BLaER1 treated with 17β-estradiol and CSF1 and Interleukin-3, amounts not matched to agents 10 nM and 100 nM (cell line): ENCODE results near the gene FASTKD2.

Experiments
- H3K27ac ChIP-seq, 11 experiments: shearing (Covaris generic); formaldehyde crosslinking; 2 replicates each; pipeline ENCODE4 v1.8.1; 2022
- H3K27me3 ChIP-seq, 11 experiments: shearing (Covaris generic); formaldehyde crosslinking; 2 replicates each; pipeline ENCODE4 v1.8.1; 2022
- H3K36me3 ChIP-seq, 11 experiments: shearing (Covaris generic); formaldehyde crosslinking; 2 replicates each; pipeline ENCODE4 v1.8.1; 2022
- H3K4me1 ChIP-seq, 10 experiments: shearing (Covaris generic); formaldehyde crosslinking; 2 replicates each; pipeline ENCODE4 v1.8.1; 2022
- H3K4me2 ChIP-seq, 11 experiments: shearing (Covaris generic); formaldehyde crosslinking; 2 replicates each; pipeline ENCODE4 v1.8.1; 2022
- H3K4me3 ChIP-seq, 10 experiments: shearing (Covaris generic); formaldehyde crosslinking; 2 replicates each; pipeline ENCODE4 v1.8.1; 2022
- H3K9ac ChIP-seq, 11 experiments: shearing (Covaris generic); formaldehyde crosslinking; 2 replicates each; pipeline ENCODE4 v1.8.1; 2022
- H3K9me3 ChIP-seq, 11 experiments: shearing (Covaris generic); formaldehyde crosslinking; replicated peaks in 1 of 11; 2 replicates each; pipeline ENCODE4 v1.8.1; 2022
- H4K20me1 ChIP-seq, 11 experiments: shearing (Covaris generic); formaldehyde crosslinking; 2 replicates each; pipeline ENCODE4 v1.8.1; 2022
- Cebpa-rat ChIP-seq, 11 experiments: shearing (Covaris generic); IDR thresholded peaks; 2 replicates each; pipeline ENCODE4 v1.8.1; 2022

Gene FASTKD2

DNA sequence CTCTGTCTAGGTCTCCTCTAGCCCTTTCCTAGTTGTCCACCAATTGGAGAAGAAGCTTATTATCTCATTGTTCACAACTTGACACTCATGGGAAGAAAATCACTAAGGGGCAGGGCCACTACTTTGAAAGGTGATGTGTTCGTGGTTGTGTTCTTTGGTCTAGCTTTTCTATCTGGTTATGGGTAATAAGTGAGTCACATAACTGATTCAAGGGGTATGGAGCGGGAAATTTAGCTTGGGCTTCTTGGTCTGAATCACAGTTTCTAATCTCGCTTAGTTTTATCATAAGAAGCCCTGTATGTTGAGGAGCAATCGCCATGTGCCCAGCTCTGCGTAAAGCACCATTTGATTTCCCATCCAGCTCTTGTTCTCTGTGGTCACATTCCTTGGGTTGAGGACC, 28.5 kb upstream of the FASTKD2 start:
- no peaks in the 10 kb centered on the region for H3K9me3 ChIP-seq
- H3K27ac ChIP-seq, result no peak overlapping the region
- H3K4me1 ChIP-seq, result peaks cover 0 to 7% (median 3%) of the 10 kb centered on the region in 10 experiments; a peak in 5 of 20 replicates
- H3K9ac ChIP-seq, result no peak overlapping the region
- no peaks in the 10 kb centered on the region for H4K20me1 ChIP-seq
- no peaks in the 10 kb centered on the region for H3K36me3 ChIP-seq
- H3K27me3 ChIP-seq, result no peaks in the 10 kb centered on the region
- H3K4me3 ChIP-seq, result no peak overlapping the region
- no peak for TF ChIP-seq Cebpa-rat (IDR thresholded peaks at IDR 0.05)
- no peak overlapping the region for H3K4me2 ChIP-seq

GRCh38 chr2:206739271-206739670, 26.1 kb upstream of the FASTKD2 start:
- Histone ChIP-seq H3K9me3 (no peaks in the 10 kb centered on the region), H3K36me3 (no peaks in the 10 kb centered on the region)
- TF ChIP-seq Cebpa-rat (IDR thresholded peaks at IDR 0.05), result no peak

DNA sequence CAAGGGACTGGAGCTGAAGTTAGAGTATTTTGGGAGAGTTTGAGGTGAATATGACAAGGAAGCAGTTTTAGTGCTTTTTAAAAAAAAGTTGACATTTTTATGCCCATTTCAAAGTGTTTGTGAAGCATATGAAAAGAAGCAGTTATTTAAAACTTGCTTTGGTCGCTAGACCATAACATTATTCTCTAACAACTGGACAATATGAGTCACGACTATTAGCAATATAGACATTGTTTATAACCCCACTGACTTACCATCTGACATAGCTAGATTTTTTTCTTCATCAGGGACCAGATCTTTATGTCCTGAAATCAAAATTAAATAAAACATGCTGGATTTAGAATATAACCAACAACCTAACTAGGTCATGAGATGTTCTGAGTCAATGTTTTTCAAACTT, 24.6 kb upstream of the FASTKD2 start:
- no peak overlapping the region for H3K4me3 ChIP-seq
- H3K36me3 ChIP-seq, result no peaks in the 10 kb centered on the region
- H4K20me1 ChIP-seq, result no peaks in the 10 kb centered on the region
- no peak overlapping the region for H3K9ac ChIP-seq
- peaks cover 0 to 7% (median 3%) of the 10 kb centered on the region in 10 experiments; a peak in 5 of 20 replicates for H3K4me1 ChIP-seq
- no peaks in the 10 kb centered on the region for H3K27me3 ChIP-seq
- no peak overlapping the region for H3K4me2 ChIP-seq
- H3K27ac ChIP-seq, result no peak overlapping the region
- no peak for TF ChIP-seq Cebpa-rat (IDR thresholded peaks at IDR 0.05)
- H3K9me3 ChIP-seq, result no peaks in the 10 kb centered on the region

More at GRCh38 chr2:206739271-206739670, 26.1 kb upstream of the FASTKD2 start:
- H3K27ac ChIP-seq, result no peak overlapping the region
- H3K4me1 ChIP-seq, result peaks cover 0 to 7% (median 3%) of the 10 kb centered on the region in 10 experiments; a peak in 5 of 20 replicates
- no peak overlapping the region for H3K9ac ChIP-seq
- peak overlapping the region in 2 of 11 experiments; percentile 19 to 28; a peak in 4 of 22 replicates for H3K4me2 ChIP-seq
- no peaks in the 10 kb centered on the region for H4K20me1 ChIP-seq
- no peak overlapping the region for H3K4me3 ChIP-seq
- no peaks in the 10 kb centered on the region for H3K27me3 ChIP-seq

- Histone ChIP-seq H4K20me1 (no peaks in the 10 kb centered on the region), H3K9me3 (no peaks in the 10 kb centered on the region), H3K4me1 (no peaks in the 10 kb centered on the region), H3K4me3 (no peak overlapping the region), H3K9ac (no peak overlapping the region), H3K4me2 (no peak overlapping the region), H3K36me3 (no peaks in the 10 kb centered on the region), H3K27ac (no peak overlapping the region), H3K27me3 (no peaks in the 10 kb centered on the region)
- no peak for TF ChIP-seq Cebpa-rat (IDR thresholded peaks at IDR 0.05)
These were observed 8.6 kb upstream of the FASTKD2 start for GRCh38 chr2:206756816-206757215.

GRCh38 chr2:206764673-206765241, 649 bp upstream of the FASTKD2 start:
- Histone ChIP-seq H3K9ac (peak overlapping the region; percentile 81 to 94 (median 91)), H3K9me3 (no peaks in the 10 kb centered on the region), H4K20me1 (peaks cover 0 to 17% (median 5%) of the 10 kb centered on the region in 11 experiments; a peak in 6 of 22 replicates), H3K27ac (peak overlapping the region in 10 of 11 experiments; percentile 84 to 94 (median 91); a peak in 20 of 22 replicates), H3K4me3 (peak overlapping the region; percentile 68 to 94 (median 80)), H3K27me3 (no peaks in the 10 kb centered on the region), H3K36me3 (peaks cover 23 to 34% (median 29%) of the 10 kb centered on the region in 11 experiments; a peak in 20 of 22 replicates), H3K4me1 (peaks cover 17 to 42% (median 33%) of the 10 kb centered on the region in 10 experiments), H3K4me2 (peak overlapping the region; percentile 74 to 89 (median 83))
- no peak for TF ChIP-seq Cebpa-rat (IDR thresholded peaks at IDR 0.05)

DNA sequence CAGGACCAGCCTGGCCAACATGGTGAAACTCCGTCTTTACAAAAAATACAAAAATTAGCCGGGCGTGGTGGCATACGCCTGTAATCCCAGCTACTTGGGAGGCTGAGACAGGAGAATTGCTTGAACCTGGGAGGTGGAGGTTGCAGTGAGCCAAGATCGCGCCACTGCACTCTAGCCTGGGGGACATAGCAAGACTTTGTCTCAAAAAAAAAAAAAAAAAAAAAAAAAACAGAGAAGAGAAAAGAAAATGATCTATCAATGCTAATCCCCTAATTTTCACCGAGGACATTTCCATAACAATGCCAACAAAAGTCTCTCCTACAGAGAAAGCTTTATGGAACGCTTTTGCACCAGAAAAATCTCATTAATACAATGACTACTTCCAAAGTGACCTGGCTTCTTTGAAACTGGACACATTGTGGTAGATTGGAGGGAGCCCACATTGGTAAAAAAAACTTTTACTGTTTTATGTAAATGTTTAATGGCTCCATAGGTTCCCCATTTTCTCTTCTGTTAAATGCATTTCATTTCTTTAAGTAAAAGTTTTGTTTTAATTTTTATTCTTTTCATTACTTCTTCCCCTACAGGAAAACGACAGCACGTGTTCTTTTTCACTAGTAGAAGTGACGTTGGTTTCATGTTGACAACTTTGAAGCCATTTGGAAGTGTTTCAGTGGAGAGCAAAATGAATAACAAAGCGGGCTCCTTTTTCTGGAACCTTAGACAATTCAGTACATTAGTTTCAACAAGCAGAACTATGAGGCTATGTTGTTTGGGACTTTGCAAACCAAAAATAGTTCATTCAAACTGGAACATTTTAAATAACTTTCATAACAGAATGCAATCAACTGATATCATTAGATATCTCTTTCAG, 888 bp downstream of the FASTKD2 start:
- peaks cover 31 to 49% (median 44%) of the 10 kb centered on the region in 11 experiments for H3K36me3 ChIP-seq
- peaks cover 0 to 24% (median 6%) of the 10 kb centered on the region in 11 experiments; a peak in 6 of 22 replicates for H4K20me1 ChIP-seq
- H3K9me3 ChIP-seq, result no peaks in the 10 kb centered on the region
- peak overlapping the region; percentile 81 to 94 (median 91) for H3K9ac ChIP-seq
- H3K4me3 ChIP-seq, result peak overlapping the region; percentile 68 to 94 (median 80)
- peak overlapping the region; percentile 74 to 89 (median 83) for H3K4me2 ChIP-seq
- no peaks in the 10 kb centered on the region for H3K27me3 ChIP-seq
- H3K4me1 ChIP-seq, result peaks cover 17 to 42% (median 33%) of the 10 kb centered on the region in 10 experiments
- peak overlapping the region; percentile 84 to 94 (median 90) for H3K27ac ChIP-seq
- no peak for TF ChIP-seq Cebpa-rat (IDR thresholded peaks at IDR 0.05)

GRCh38 chr2:206774871-206775270, 9.5 kb downstream of the FASTKD2 start:
- Histone ChIP-seq H4K20me1 (peaks cover 0 to 20% (median 0%) of the 10 kb centered on the region in 11 experiments; a peak in 4 of 22 replicates), H3K9ac (no peak overlapping the region), H3K4me3 (no peak overlapping the region), H3K27me3 (no peaks in the 10 kb centered on the region), H3K4me1 (no peaks in the 10 kb centered on the region), H3K36me3 (peaks cover 88 to 100% (median 99%) of the 10 kb centered on the region in 11 experiments), H3K4me2 (no peak overlapping the region), H3K27ac (no peak overlapping the region), H3K9me3 (peaks cover 23 to 47% (median 40%) of the 10 kb centered on the region in 11 experiments)
- TF ChIP-seq Cebpa-rat (IDR thresholded peaks at IDR 0.05), result no peak

- Histone ChIP-seq H3K27me3 (no peaks in the 10 kb centered on the region), H4K20me1 (peaks cover 0 to 15% (median 0%) of the 10 kb centered on the region in 11 experiments; a peak in 5 of 22 replicates), H3K4me3 (peak overlapping the region in 1 of 10 experiments; percentile 25; a peak in 2 of 20 replicates), H3K27ac (no peak overlapping the region), H3K9me3 (peaks cover 34 to 60% (median 53%) of the 10 kb centered on the region in 11 experiments), H3K9ac (no peak overlapping the region), H3K36me3 (peaks cover 92 to 100% (median 99%) of the 10 kb centered on the region in 11 experiments), H3K4me1 (no peaks in the 10 kb centered on the region), H3K4me2 (no peak overlapping the region)
- TF ChIP-seq Cebpa-rat (IDR thresholded peaks at IDR 0.05), result no peak
These were observed 11.0 kb downstream of the FASTKD2 start for GRCh38 chr2:206776432-206776831.

DNA sequence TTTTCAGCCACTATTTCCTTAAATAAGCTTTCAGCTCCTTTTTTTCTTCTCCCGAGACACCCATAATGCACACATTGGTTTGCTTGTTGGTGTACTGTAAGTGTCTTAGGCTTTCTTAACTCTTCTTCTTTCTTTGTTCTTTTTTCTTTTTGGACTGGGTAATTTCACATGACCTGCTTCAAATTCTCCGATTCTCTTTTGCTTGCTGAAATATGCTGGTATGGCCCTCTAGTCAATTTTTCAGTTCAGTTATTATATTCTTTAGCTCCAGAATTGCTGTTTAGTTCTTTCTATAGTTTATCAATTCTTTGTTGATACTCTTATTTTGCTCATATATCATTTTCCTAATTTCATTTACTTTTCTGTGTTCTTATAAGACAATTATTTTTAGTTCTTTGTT, 15.3 kb downstream of the FASTKD2 start:
- no peaks in the 10 kb centered on the region for H3K27me3 ChIP-seq
- H3K9me3 ChIP-seq, result peaks cover 29 to 50% (median 43%) of the 10 kb centered on the region in 11 experiments
- H3K4me2 ChIP-seq, result no peak overlapping the region
- peaks cover 0 to 30% (median 14%) of the 10 kb centered on the region in 11 experiments; a peak in 16 of 22 replicates for H4K20me1 ChIP-seq
- H3K36me3 ChIP-seq, result peaks cover 92 to 100% (median 99%) of the 10 kb centered on the region in 11 experiments
- H3K27ac ChIP-seq, result no peak overlapping the region
- H3K9ac ChIP-seq, result no peak overlapping the region
- no peak for TF ChIP-seq Cebpa-rat (IDR thresholded peaks at IDR 0.05)
- no peak overlapping the region for H3K4me3 ChIP-seq
- H3K4me1 ChIP-seq, result peaks cover 0 to 7% (median 0%) of the 10 kb centered on the region in 10 experiments; a peak in 2 of 20 replicates
